Endothelial cell of umbilical vein (primary cell): ENCODE results near the gene ARL10.

Experiments
- FOS ChIP-seq: IDR thresholded peaks from 2 replicates; pipeline ENCODE4 v1.6.1; 2011; ENCODE audit warnings: mild to moderate bottlenecking, low read length, moderate library complexity, borderline replicate concordance; ENCODE audit not compliant: insufficient read depth
- POLR2AphosphoS5 ChIP-seq: IDR thresholded peaks from 2 replicates; pipeline ENCODE4 v1.6.1; 2012; ENCODE audit warnings: low read depth, mild to moderate bottlenecking, control low read depth, low read length, moderate library complexity; ENCODE audit not compliant: insufficient read depth

- TF ChIP-seq POLR2AphosphoS5 (no peak), FOS (no peak)
These were observed 47.5 kb upstream of the ARL10 start for GRCh38 chr5:176317534-176318374.
